Measurements from ENCODE around the gene SPRR3.

The SPRR3 gene

GRCh38 chr1:153001382-153001781 is at the start of gene SPRR3:
SPRR3 (plus strand) TSS chr1:153001749; CDS start chr1:153003021, 1,272 bp downstream.
- no peak for DNase-seq (ENCODE audit: low read depth in 2 of 2, low spot score in 1 of 2)

GRCh38 chr1:152953761-152954160 is 47.8 kb upstream of the SPRR3 start:
- no peak for DNase-seq (ENCODE audit: low read depth in 2 of 2, low spot score in 1 of 2)

GRCh38 chr1:152954436-152954835 is 47.1 kb upstream of the SPRR3 start:
- no peak for DNase-seq (ENCODE audit: low read depth in 2 of 2, low spot score in 1 of 2)

GRCh38 chr1:152957561-152957960 is 44.0 kb upstream of the SPRR3 start:
- no peak for DNase-seq (ENCODE audit: low read depth in 2 of 2, low spot score in 1 of 2)

GRCh38 chr1:152959273-152959672 is 42.3 kb upstream of the SPRR3 start:
- no peak for DNase-seq (ENCODE audit: low read depth in 2 of 2, low spot score in 1 of 2)

GRCh38 chr1:152959801-152960451 is 41.6 kb upstream of the SPRR3 start:
- DNase-seq (ENCODE audit: low read depth in 2 of 2, low spot score in 1 of 2): no peak

GRCh38 chr1:152960452-152961044 is 41.0 kb upstream of the SPRR3 start:
- no peak for DNase-seq (ENCODE audit: low read depth in 2 of 2, low spot score in 1 of 2)

GRCh38 chr1:152961226-152961891 is 40.2 kb upstream of the SPRR3 start:
- DNase-seq (ENCODE audit: low read depth in 2 of 2, low spot score in 1 of 2): no peak

- no peak for DNase-seq (ENCODE audit: low read depth in 2 of 2, low spot score in 1 of 2)
Observed at GRCh38 chr1:152962876-152963415, 38.6 kb upstream of the SPRR3 start.

- DNase-seq (ENCODE audit: low read depth in 2 of 2, low spot score in 1 of 2): no peak
Observed at GRCh38 chr1:152964536-152964935, 37.0 kb upstream of the SPRR3 start.

GRCh38 chr1:152965853-152966252 is 35.7 kb upstream of the SPRR3 start:
- DNase-seq (ENCODE audit: low read depth in 2 of 2, low spot score in 1 of 2): no peak

GRCh38 chr1:152967201-152967600 is 34.3 kb upstream of the SPRR3 start:
- no peak for DNase-seq (ENCODE audit: low read depth in 2 of 2, low spot score in 1 of 2)

GRCh38 chr1:152968248-152968647 is 33.3 kb upstream of the SPRR3 start:
- no peak for DNase-seq (ENCODE audit: low read depth in 2 of 2, low spot score in 1 of 2)

- DNase-seq (ENCODE audit: low read depth in 2 of 2, low spot score in 1 of 2): no peak
Observed at GRCh38 chr1:152969036-152969435, 32.5 kb upstream of the SPRR3 start.

GRCh38 chr1:152970495-152970894 is 31.1 kb upstream of the SPRR3 start, which contains the start of gene SPRR4:
SPRR4 (plus strand) TSS chr1:152970648; CDS start chr1:152971891, 1,243 bp downstream.
- no peak for DNase-seq (ENCODE audit: low read depth in 2 of 2, low spot score in 1 of 2)

GRCh38 chr1:152972196-152972886 is 29.2 kb upstream of the SPRR3 start:
- DNase-seq (ENCODE audit: low read depth in 2 of 2, low spot score in 1 of 2): no peak

- DNase-seq (ENCODE audit: low read depth in 2 of 2, low spot score in 1 of 2): no peak
Observed at GRCh38 chr1:152976688-152977087, 24.9 kb upstream of the SPRR3 start.

- no peak for DNase-seq (ENCODE audit: low read depth in 2 of 2, low spot score in 1 of 2)
Observed at GRCh38 chr1:152977614-152978013, 23.9 kb upstream of the SPRR3 start.

GRCh38 chr1:152980676-152981075 is 20.9 kb upstream of the SPRR3 start:
- DNase-seq (ENCODE audit: low read depth in 2 of 2, low spot score in 1 of 2): no peak

- DNase-seq (ENCODE audit: low read depth in 2 of 2, low spot score in 1 of 2): no peak
Observed at GRCh38 chr1:152981146-152981871, 20.2 kb upstream of the SPRR3 start.

GRCh38 chr1:152982076-152982475 is 19.5 kb upstream of the SPRR3 start:
- no peak for DNase-seq (ENCODE audit: low read depth in 2 of 2, low spot score in 1 of 2)
